Measurements from ENCODE around the gene PIK3R3. TPM values are rescaled to one million over a fixed set of nuclear protein-coding genes. Genes with fewer than 3 reads are reported as not detected.

Gene PIK3R3
- total RNA-seq, 1 donor from 2014 or later = 38.1 TPM

- Mint-ChIP-seq H3K9me3 (ENCODE audit: unreplicated experiment) (no peaks in the 10 kb centered on the region), H3K4me1 (ENCODE audit: unreplicated experiment) (peaks cover 14% of the 10 kb centered on the region), H3K27me3 (ENCODE audit: unreplicated experiment) (peaks cover 4% of the 10 kb centered on the region), H3K4me3 (ENCODE audit: unreplicated experiment) (no peak overlapping the region), H3K27ac (ENCODE audit: unreplicated experiment) (no peak overlapping the region), H3K36me3 (ENCODE audit: low read depth, unreplicated experiment) (peaks cover 3% of the 10 kb centered on the region)
- TF ChIP-seq CTCF (IDR thresholded peaks at IDR 0.05; ENCODE audit: unreplicated experiment) = no peak
- DNase-seq (ENCODE audit: low spot score) = no peak
Measured at GRCh38 chr1:45995298-45995697, 137.1 kb downstream of the PIK3R3 start.

- no peak overlapping the region for H3K27ac Mint-ChIP-seq (ENCODE audit: unreplicated experiment)
- peaks cover 8% of the 10 kb centered on the region for H3K4me1 Mint-ChIP-seq (ENCODE audit: unreplicated experiment)
- H3K9me3 Mint-ChIP-seq (ENCODE audit: unreplicated experiment) = no peaks in the 10 kb centered on the region
- DNase-seq (ENCODE audit: low spot score) = no peak
- H3K4me3 Mint-ChIP-seq (ENCODE audit: unreplicated experiment) = no peak overlapping the region
- peaks cover 4% of the 10 kb centered on the region for H3K27me3 Mint-ChIP-seq (ENCODE audit: unreplicated experiment)
- TF ChIP-seq CTCF (IDR thresholded peaks at IDR 0.05; ENCODE audit: unreplicated experiment) = no peak
- H3K36me3 Mint-ChIP-seq (ENCODE audit: low read depth, unreplicated experiment) = peaks cover 3% of the 10 kb centered on the region
Measured at GRCh38 chr1:45994423-45994822, 138.0 kb downstream of the PIK3R3 start.

Other genes starting within 250 kb of the PIK3R3 start
- 1.1 TPM for gene TSPAN1, start 42.5 kb upstream of the PIK3R3 start, total RNA-seq (ENCODE audit: unreplicated experiment)
- not detected for gene P3R3URF, start 43.9 kb upstream of the PIK3R3 start, total RNA-seq (ENCODE audit: unreplicated experiment)
- gene POMGNT1, start 65.8 kb upstream of the PIK3R3 start, total RNA-seq (ENCODE audit: unreplicated experiment) = 37.8 TPM
- 0.41 TPM for gene LURAP1, start 70.7 kb upstream of the PIK3R3 start, total RNA-seq (ENCODE audit: unreplicated experiment)
- gene RAD54L, start 115.1 kb upstream of the PIK3R3 start, total RNA-seq (ENCODE audit: unreplicated experiment) = 9.3 TPM
- 73.5 TPM for gene LRRC41, start 171.0 kb upstream of the PIK3R3 start, total RNA-seq (ENCODE audit: unreplicated experiment)
- gene UQCRH, start 171.1 kb upstream of the PIK3R3 start, total RNA-seq (ENCODE audit: unreplicated experiment) = 317 TPM
- 27.8 TPM for gene NSUN4, start 208.2 kb upstream of the PIK3R3 start, total RNA-seq (ENCODE audit: unreplicated experiment)

All from endothelial cell (in vitro differentiated cells).